OCI-LY3 (cell line): ENCODE data around the gene HAPSTR1.

Experiments
- H2AFZ ChIP-seq: fragments of 200-600, 300-600 bp; shearing (Covaris generic); 2 replicates; pipeline ENCODE4 v1.6.0; 2014; ENCODE audit warnings: antibody characterized with exemption, low read depth, low read length
- H3K27ac ChIP-seq: fragments of 200-600, 300-600 bp; sonication (generic); 2 replicates; pipeline ENCODE4 v1.5.1; 2014; ENCODE audit warnings: mild to moderate bottlenecking, low read length, moderate library complexity, mixed read lengths
- H3K27me3 ChIP-seq: fragments of 200-600, 300-600 bp; sonication (generic); 2 replicates; pipeline ENCODE4 v1.6.1; 2014; ENCODE audit warnings: low read depth, low read length, mixed read lengths
- H3K36me3 ChIP-seq: fragments of 200-600, 300-600 bp; sonication (generic); replicated peaks from 2 replicates; pipeline ENCODE3; 2014; ENCODE audit warnings: low read depth, low read length, mixed read lengths
- H3K4me1 ChIP-seq: fragments of 300-600, 200-600 bp; sonication (generic); 2 replicates; pipeline ENCODE4 v1.6.1; 2014; ENCODE audit warnings: low read length, mixed read lengths
- H3K4me2 ChIP-seq: fragments of 200-600, 300-600 bp; sonication (generic); 2 replicates; pipeline ENCODE4 v1.6.1; 2014; ENCODE audit warnings: low read length, mixed read lengths
- H3K4me3 ChIP-seq: fragments of 300-600, 200-600 bp; sonication (generic); 2 replicates; pipeline ENCODE4 v1.5.1; 2014; ENCODE audit warnings: antibody characterized with exemption, mild to moderate bottlenecking, low read length, moderate library complexity
- H3K79me2 ChIP-seq: fragments of 300-600, 200-600 bp; shearing (Covaris generic); 2 replicates; pipeline ENCODE4 v1.6.1; 2014; ENCODE audit warnings: mild to moderate bottlenecking, low read length, mixed read lengths
- H3K9ac ChIP-seq: fragments of 300-600, 200-600 bp; shearing (Covaris generic); 2 replicates; pipeline ENCODE4 v1.6.0; 2014; ENCODE audit warnings: mild to moderate bottlenecking, low read length, moderate library complexity
- H3K9me3 ChIP-seq: fragments of 200-600, 300-600 bp; shearing (Covaris generic); 2 replicates; pipeline ENCODE4 v1.6.1; 2014; ENCODE audit warnings: low read length, mixed read lengths; ENCODE audit not compliant: insufficient read depth
- H4K20me1 ChIP-seq: fragments of 200-600, 300-600 bp; sonication (generic); 2 replicates; pipeline ENCODE4 v1.6.1; 2016; ENCODE audit warnings: low read length, mixed read lengths; ENCODE audit not compliant: insufficient read depth
- CTCF ChIP-seq: fragments of 200-600, 300-600 bp; sonication (generic); IDR thresholded peaks from 2 replicates; pipeline ENCODE4 v1.5.1; 2014; ENCODE audit warnings: antibody characterized with exemption, low read length, low read depth
- EZH2phosphoT487 ChIP-seq: fragments of 200-600 bp; shearing (Covaris generic); IDR thresholded peaks from 2 replicates; pipeline ENCODE4 v1.6.1; 2018; ENCODE audit warnings: antibody characterized with exemption, mixed run types, low read depth

The HAPSTR1 gene

GRCh38 chr16:9046667-9047055 lies 44.8 kb upstream of the HAPSTR1 start:
- Histone ChIP-seq H3K9me3 (no peaks in the 10 kb centered on the region), H3K36me3 (no peaks in the 10 kb centered on the region), H3K9ac (no peak overlapping the region), H3K4me3 (no peak overlapping the region), H3K4me2 (no peak overlapping the region), H4K20me1 (0 out of 2 replicates have a peak, but pooled peaks cover 4% of the 10 kb centered on the region), H2AFZ (no peak overlapping the region), H3K27me3 (peaks cover 3% of the 10 kb centered on the region; the same call in 1 of the 2 replicates), H3K27ac (no peak overlapping the region), H3K4me1 (peaks cover 21% of the 10 kb centered on the region), H3K79me2 (no peaks in the 10 kb centered on the region)
- no peak for TF ChIP-seq CTCF
- TF ChIP-seq EZH2phosphoT487: no peak

- no peak overlapping the region for H3K9ac ChIP-seq
- peaks cover 3% of the 10 kb centered on the region; the same call in 1 of the 2 replicates for H3K27me3 ChIP-seq
- 0 out of 2 replicates have a peak, but pooled peaks cover 4% of the 10 kb centered on the region for H4K20me1 ChIP-seq
- no peak for TF ChIP-seq EZH2phosphoT487
- no peak for TF ChIP-seq CTCF
- peak overlapping the region; percentile 38 for H3K4me3 ChIP-seq
- H3K4me1 ChIP-seq: peaks cover 21% of the 10 kb centered on the region
- no peaks in the 10 kb centered on the region for H3K36me3 ChIP-seq
- no peak overlapping the region for H2AFZ ChIP-seq
- no peaks in the 10 kb centered on the region for H3K79me2 ChIP-seq
- H3K4me2 ChIP-seq: peak overlapping the region; percentile 63
- H3K9me3 ChIP-seq: no peaks in the 10 kb centered on the region
- H3K27ac ChIP-seq: no peak overlapping the region
Measured at GRCh38 chr16:9047689-9048301, 43.6 kb upstream of the HAPSTR1 start.

GRCh38 chr16:9048302-9048700 lies 43.1 kb upstream of the HAPSTR1 start:
- peak overlapping the region; percentile 63 for H3K4me2 ChIP-seq
- H3K79me2 ChIP-seq: no peaks in the 10 kb centered on the region
- H3K27ac ChIP-seq: no peak overlapping the region
- no peak for TF ChIP-seq EZH2phosphoT487
- no peak for TF ChIP-seq CTCF
- peak overlapping the region; percentile 38 for H3K4me3 ChIP-seq
- no peaks in the 10 kb centered on the region for H3K36me3 ChIP-seq
- H4K20me1 ChIP-seq: 0 out of 2 replicates have a peak, but pooled peaks cover 4% of the 10 kb centered on the region
- H3K9me3 ChIP-seq: no peaks in the 10 kb centered on the region
- no peak overlapping the region for H2AFZ ChIP-seq
- peaks cover 21% of the 10 kb centered on the region for H3K4me1 ChIP-seq
- no peak overlapping the region for H3K9ac ChIP-seq
- peaks cover 3% of the 10 kb centered on the region; the same call in 1 of the 2 replicates for H3K27me3 ChIP-seq

- no peak overlapping the region for H3K9ac ChIP-seq
- H2AFZ ChIP-seq: no peak overlapping the region
- H3K79me2 ChIP-seq: no peaks in the 10 kb centered on the region
- no peaks in the 10 kb centered on the region for H3K9me3 ChIP-seq
- H3K27me3 ChIP-seq: peaks cover 3% of the 10 kb centered on the region; the same call in 1 of the 2 replicates
- H3K36me3 ChIP-seq: no peaks in the 10 kb centered on the region
- 0 out of 2 replicates have a peak, but pooled peaks cover 4% of the 10 kb centered on the region for H4K20me1 ChIP-seq
- no peak overlapping the region for H3K27ac ChIP-seq
- H3K4me3 ChIP-seq: no peak overlapping the region
- peaks cover 21% of the 10 kb centered on the region for H3K4me1 ChIP-seq
- H3K4me2 ChIP-seq: no peak overlapping the region
- no peak for TF ChIP-seq EZH2phosphoT487
- no peak for TF ChIP-seq CTCF
Measured at GRCh38 chr16:9049241-9049640, 42.2 kb upstream of the HAPSTR1 start.
